HG02763 (cell line): ENCODE results near the gene CTBP2.
"Not testable (repeated sequence)": the region's sequence is repeated elsewhere in the genome, so short reads cannot be mapped to it uniquely, and the experiment has no call there.

Source experiments
- ATAC-seq: cut with Tn5 transposase; IDR thresholded peaks from one replicate; pipeline ENCODE4 v1.9.1; 2021; ENCODE audit warnings: mild to moderate bottlenecking, moderate library complexity; ENCODE audit not compliant: unreplicated experiment

The CTBP2 gene

GRCh38 chr10:125000366-125001312, 159.7 kb downstream of the CTBP2 start:
- no peak for ATAC-seq

- ATAC-seq: no peak
These were observed 160.7 kb downstream of the CTBP2 start for GRCh38 chr10:124999433-125000365.

- ATAC-seq: no peak
These were observed 161.6 kb downstream of the CTBP2 start for GRCh38 chr10:124998624-124999291.

- no peak for ATAC-seq
These were observed 162.4 kb downstream of the CTBP2 start for GRCh38 chr10:124997771-124998623.

- ATAC-seq: no peak
These were observed 163.1 kb downstream of the CTBP2 start for GRCh38 chr10:124997306-124997705.

- ATAC-seq: no peak
These were observed 163.5 kb downstream of the CTBP2 start for GRCh38 chr10:124996854-124997215.

GRCh38 chr10:124996127-124996853, 164.1 kb downstream of the CTBP2 start:
- ATAC-seq: no peak

GRCh38 chr10:124995605-124996004, 164.8 kb downstream of the CTBP2 start:
- no peak for ATAC-seq

- no peak for ATAC-seq
These were observed 165.5 kb downstream of the CTBP2 start for GRCh38 chr10:124994573-124995473.

- ATAC-seq: no peak
These were observed 166.5 kb downstream of the CTBP2 start for GRCh38 chr10:124993736-124994451.

- no peak for ATAC-seq
These were observed 167.0 kb downstream of the CTBP2 start for GRCh38 chr10:124993345-124993708.

- no peak for ATAC-seq
These were observed 167.7 kb downstream of the CTBP2 start for GRCh38 chr10:124992462-124993344.

GRCh38 chr10:124991835-124992234, 168.5 kb downstream of the CTBP2 start:
- ATAC-seq: no peak

- no peak for ATAC-seq
These were observed 169.4 kb downstream of the CTBP2 start for GRCh38 chr10:124990671-124991625.

- ATAC-seq: no peak
These were observed 170.8 kb downstream of the CTBP2 start for GRCh38 chr10:124989526-124989925.

- ATAC-seq: not testable (repeated sequence)
These were observed 171.6 kb downstream of the CTBP2 start for GRCh38 chr10:124988753-124989152.
